ENCODE measurements around the gene SCYL2. TPM values are rescaled to one million over a fixed set of nuclear protein-coding genes. Genes with fewer than 3 reads are reported as not detected.

SCYL2 gene
- total and polyA plus RNA-seq, 10 of the 15 experiments (the other 5 are each of a cell fraction or from before 2014, with no cell fraction given): 5.4 to 34.3 (median 26.9) TPM

DNA sequence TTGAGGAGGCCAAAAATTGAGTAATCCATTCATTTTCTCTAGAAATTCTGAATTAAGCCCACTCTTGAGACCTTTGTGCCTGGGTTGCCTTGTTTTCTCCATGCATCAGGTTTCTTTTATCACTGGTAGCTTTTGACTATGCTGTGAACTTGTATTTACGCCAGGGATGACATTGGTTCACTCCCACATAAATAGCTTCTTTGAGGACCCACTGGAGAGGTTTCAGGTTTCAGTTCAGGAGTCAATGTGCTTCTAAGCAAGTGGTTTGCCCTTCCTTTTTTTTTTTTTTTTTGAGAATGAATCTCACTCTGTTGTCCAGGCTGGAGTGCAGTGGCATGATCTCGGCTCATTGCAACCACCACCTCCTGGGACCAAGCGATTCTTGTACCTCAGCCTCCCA, 79.7 kb downstream of the SCYL2 start (continued):
- TF ChIP-seq RELB (IDR thresholded peaks at IDR 0.05; ENCODE audit: low read depth): no peak
- TF ChIP-seq SMAD5 (IDR thresholded peaks at IDR 0.05; ENCODE audit: low read depth): no peak

GRCh38 chr12:100348657-100349454, 81.9 kb downstream of the SCYL2 start:
- H3K27ac ChIP-seq (ENCODE audit: control insufficient read depth, insufficient read depth): no peak overlapping the region
- SMC1A ChIA-PET (ENCODE audit: uncharacterized antibody, unreplicated experiment): interaction anchor here (1.2 to 3.0 kb wide), 7 partner anchors 18 to 392 kb away, joined by 3 to 13 read pairs (median 5); no protein-coding TSS in a partner anchor
- TF ChIP-seq ZNF384 (IDR thresholded peaks at IDR 0.05; ENCODE audit: borderline replicate concordance, low read depth, low read length) (peak; percentile 45; the same call in 1 of the 2 replicates), MEF2B (IDR thresholded peaks at IDR 0.05; ENCODE audit: partially characterized antibody, poor library complexity, severe bottlenecking) (no peak), USF1 (IDR thresholded peaks at IDR 0.05; ENCODE audit: borderline replicate concordance, extremely low read length, insufficient read depth, low read depth, low read length) (no peak), SMC3 (IDR thresholded peaks at IDR 0.05; ENCODE audit: borderline replicate concordance, low read length) (peak; percentile 48; the same call in 1 of the 2 replicates), RAD21 (IDR thresholded peaks at IDR 0.05; ENCODE audit: insufficient read depth, low read depth, low read length) (peak; percentile 59), ATF7 (IDR thresholded peaks at IDR 0.05; ENCODE audit: low read depth) (no peak), IRF4 (IDR thresholded peaks at IDR 0.05; ENCODE audit: low read depth, low read length) (no peak), CTCF (IDR thresholded peaks at IDR 0.05 in 2 of 3, conservative IDR thresholded peaks at IDR 0.05 in 1 of 3; ENCODE audit: control insufficient read depth in 2 of 3, extremely low read depth in 1 of 3, insufficient read depth in 1 of 3, low read depth in 3 of 3, low read length in 3 of 3) (peak in 2 of 3 experiments; percentile 8 to 48; a peak in 2 of 6 replicates), RFX5 (IDR thresholded peaks at IDR 0.05; ENCODE audit: low read depth, low read length) (no peak)
- no peak overlapping the region for H3K4me3 ChIP-seq
- H3K79me2 ChIP-seq (ENCODE audit: control insufficient read depth, insufficient read depth, low read length): no peaks in the 10 kb centered on the region
- RAD21 ChIA-PET (ENCODE audit: unreplicated experiment): interaction anchor here (0.7 to 1.6 kb wide), 7 partner anchors 11 to 323 kb away, joined by 3 to 8 read pairs (median 3); no protein-coding TSS in a partner anchor
- FAIRE-seq (no peak), DNase-seq (ENCODE audit: low read depth, low spot score) (no peak), ATAC-seq (peak; percentile 58; the same call in 2 of the 3 replicates)
- H3K4me2 ChIP-seq (ENCODE audit: control insufficient read depth, insufficient read depth): no peak overlapping the region
- no peak overlapping the region for H2AFZ ChIP-seq (ENCODE audit: control insufficient read depth, low read depth, low read length)
- no peaks in the 10 kb centered on the region for H3K9me3 ChIP-seq (replicated peaks; ENCODE audit: control insufficient read depth, insufficient read depth, low read length)
- in situ Hi-C loops (cut with MboI) (no loop called here), intact Hi-C loops (cut with micrococcal nuclease; ENCODE audit: unreplicated experiment) (loop anchor here (2.0 to 5.0 kb wide), 3 partner anchors 203 to 392 kb away; no protein-coding TSS in a partner anchor)
- POLR2A ChIA-PET: no interaction called here
- no peaks in the 10 kb centered on the region for H3K27me3 ChIP-seq (replicated peaks in 1 of 2; ENCODE audit: control insufficient read depth in 2 of 2, insufficient read depth in 2 of 2, low read length in 1 of 2)
- H3K4me1 ChIP-seq (ENCODE audit: control insufficient read depth, insufficient read depth, low read length): no peaks in the 10 kb centered on the region
- 63% methylated on average over 7 of the region's 7 CpGs for WGBS (ENCODE audit: insufficient coverage, insufficient replicate concordance, low lambda C conversion rate, missing lambda C conversion rate)
- H3K36me3 ChIP-seq (ENCODE audit: control insufficient read depth in 2 of 2, insufficient read depth in 2 of 2, low read length in 1 of 2): no peaks in the 10 kb centered on the region
- H4K20me1 ChIP-seq (ENCODE audit: control insufficient read depth, insufficient read depth): no peaks in the 10 kb centered on the region
- H3K9ac ChIP-seq (ENCODE audit: control insufficient read depth, insufficient read depth, low read length): no peak overlapping the region
- BruUV-seq (replicated peaks): no TSS peak
- CTCF ChIA-PET: interaction anchor here (0.6 to 3.7 kb wide), 13 partner anchors 9 to 323 kb away, joined by 3 to 30 read pairs (median 6); no protein-coding TSS in a partner anchor

All from GM12878 (cell line).